ENCODE results near the gene GLI3. TPM values are rescaled to one million over a fixed set of nuclear protein-coding genes. Genes with fewer than 3 reads are reported as not detected.
A peak's percentile ranks its signal among the peaks of the same experiment; 100 is the strongest.

The GLI3 gene
- total and polyA plus RNA-seq, 2 of the 4 experiments (the other 2 are of a cell fraction), result 1.3 to 3.9 TPM

DNA sequence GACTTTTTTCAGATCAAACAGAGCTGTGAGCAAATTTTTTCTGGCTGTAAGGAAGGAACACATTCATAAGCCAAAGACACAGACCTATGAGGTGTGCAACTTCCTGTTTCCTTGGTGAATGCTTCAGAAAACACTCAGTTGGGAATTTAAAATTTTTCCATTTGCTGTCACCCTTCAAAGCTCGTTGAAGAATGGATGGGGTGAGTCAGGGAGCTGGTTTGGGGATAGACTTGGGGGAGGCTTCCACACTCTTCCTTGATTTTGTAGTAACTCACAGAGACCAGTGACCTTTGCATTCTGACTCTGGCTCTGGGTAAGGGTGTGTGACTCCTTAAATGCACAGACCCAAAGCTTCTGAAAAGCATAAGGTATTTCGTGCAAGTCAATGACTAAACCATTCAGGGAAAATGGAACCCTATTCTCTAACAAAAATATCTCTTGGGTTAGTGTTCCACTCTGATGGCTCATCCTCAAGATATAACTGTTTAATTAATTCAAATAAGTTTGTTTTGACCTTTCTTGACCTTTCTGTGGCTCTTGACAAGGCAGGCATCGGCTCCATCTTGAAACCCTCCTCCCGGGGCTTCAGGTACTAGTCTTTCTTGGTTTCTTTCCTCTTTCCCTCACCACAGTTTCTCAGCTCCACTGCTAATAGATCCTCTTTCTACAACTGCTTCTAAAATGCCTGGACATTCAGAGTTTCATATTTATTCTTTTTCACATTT, 306.3 kb downstream of the GLI3 start:
- no peak overlapping the region for H2AK9ac ChIP-seq (replicated peaks; ENCODE audit: low read depth, low read length, poor library complexity)
- no peaks in the 10 kb centered on the region for H3K9me3 ChIP-seq (ENCODE audit: control insufficient read depth, insufficient read depth, low read length)
- H2BK15ac ChIP-seq (ENCODE audit: low read depth, low read length), result peak overlapping the region; percentile 1; the same call in 1 of the 3 replicates
- peak overlapping the region; percentile 60 for H2AFZ ChIP-seq (replicated peaks; ENCODE audit: low read length, poor library complexity)
- H3K18ac ChIP-seq (ENCODE audit: low read depth, low read length), result peak overlapping the region; percentile 64; the same call in 1 of the 2 replicates
- H3K56ac ChIP-seq (ENCODE audit: extremely low read depth, insufficient read depth, low read length), result 0 out of 2 replicates have a peak overlapping the region, but pooled peaks have one; percentile 33
- intact Hi-C loops (cut with micrococcal nuclease) (no loop called here), dilution Hi-C loops (cut with HindIII; ENCODE audit: low sequenced_read_pairs, unreplicated experiment) (no loop called here), in situ Hi-C loops (cut with MboI; ENCODE audit: low sequenced_read_pairs) (no loop called here)
- H2BK20ac ChIP-seq (ENCODE audit: low read depth, low read length), result peak overlapping the region; percentile 71
- peak overlapping the region; percentile 24; the same call in 1 of the 2 replicates for H3K4me2 ChIP-seq (ENCODE audit: low read depth, low read length)
- no peaks in the 10 kb centered on the region for H3K79me1 ChIP-seq (ENCODE audit: low read depth in 1 of 2, low read length in 2 of 2)
- H3K4me1 ChIP-seq (ENCODE audit: control insufficient read depth, insufficient read depth, low read length), result peaks cover 13% of the 10 kb centered on the region
- H4K5ac ChIP-seq (ENCODE audit: low read depth, low read length), result peak overlapping the region; percentile 64; the same call in 1 of the 2 replicates
- 100% methylated on average over 1 of the region's 4 CpGs; no CpG with 5 or more reads in 1 of the 2 experiments for WGBS, 2 experiments (ENCODE audit: extremely low coverage in 2 of 2, insufficient read length in 1 of 2)
- peak overlapping the region; percentile 65; the same call in 1 of the 2 replicates for H3K4ac ChIP-seq (ENCODE audit: low read depth, low read length)
- DNase-seq, result peak; percentile 61
- peak overlapping the region; percentile 13; the same call in 1 of the 2 replicates for H4K91ac ChIP-seq (ENCODE audit: insufficient read depth, low read depth, low read length)
- H2BK120ac ChIP-seq (ENCODE audit: low read depth, low read length), result peak overlapping the region; percentile 53
- peak overlapping the region; percentile 17; the same call in 1 of the 2 replicates for H3K27ac ChIP-seq (ENCODE audit: insufficient read depth, low read length)
- no TSS peak for BruUV-seq (replicated peaks)
- CTCF ChIA-PET, result interaction anchor here (2.0 kb wide), 1 partner anchor 10 kb away, joined by 8 read pairs; no protein-coding TSS in a partner anchor
- no peak overlapping the region for H2AK5ac ChIP-seq (ENCODE audit: low read depth, low read length)
- H3K36me3 ChIP-seq (ENCODE audit: control insufficient read depth, insufficient read depth, low read length), result no peaks in the 10 kb centered on the region
- H4K20me1 ChIP-seq (ENCODE audit: insufficient read depth, low read length), result no peaks in the 10 kb centered on the region
- H2BK5ac ChIP-seq (ENCODE audit: low read depth, low read length, poor library complexity, severe bottlenecking), result peak overlapping the region; percentile 32
- POLR2A ChIA-PET (ENCODE audit: unreplicated experiment), result no interaction called here
- H4K8ac ChIP-seq (ENCODE audit: low read depth in 2 of 2, low read length in 2 of 2), result peak overlapping the region in 1 of 2 experiments; percentile 76; a peak in 2 of 4 replicates
- H3K14ac ChIP-seq (replicated peaks; ENCODE audit: low read depth, low read length), result peak overlapping the region; percentile 61
- no peaks in the 10 kb centered on the region; the same call in 1 of the 2 replicates for H3K9me1 ChIP-seq (ENCODE audit: insufficient read depth, low read length)
- H3K23ac ChIP-seq (ENCODE audit: low read depth, low read length), result peak overlapping the region; percentile 48; the same call in 1 of the 2 replicates
- no peak for ATAC-seq (ENCODE audit: low read depth)
- no peaks in the 10 kb centered on the region for H3K27me3 ChIP-seq (ENCODE audit: control insufficient read depth, insufficient read depth, low read length)
- no peak overlapping the region for H3K9ac ChIP-seq (ENCODE audit: low read depth, low read length)
- no peak overlapping the region for H3K4me3 ChIP-seq (ENCODE audit: insufficient read depth, low read depth, low read length)
- TF ChIP-seq, protein P1, sequence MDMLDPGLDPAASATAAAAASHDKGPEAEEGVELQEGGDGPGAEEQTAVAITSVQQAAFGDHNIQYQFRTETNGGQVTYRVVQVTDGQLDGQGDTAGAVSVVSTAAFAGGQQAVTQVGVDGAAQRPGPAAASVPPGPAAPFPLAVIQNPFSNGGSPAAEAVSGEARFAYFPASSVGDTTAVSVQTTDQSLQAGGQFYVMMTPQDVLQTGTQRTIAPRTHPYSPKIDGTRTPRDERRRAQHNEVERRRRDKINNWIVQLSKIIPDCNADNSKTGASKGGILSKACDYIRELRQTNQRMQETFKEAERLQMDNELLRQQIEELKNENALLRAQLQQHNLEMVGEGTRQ (IDR thresholded peaks at IDR 0.05; ENCODE audit: low read depth, low read length), result no peak
- TF ChIP-seq RAD21 (IDR thresholded peaks at IDR 0.05; ENCODE audit: low read length) (no peak), BHLHE40 (IDR thresholded peaks at IDR 0.05; ENCODE audit: low read depth, low read length) (no peak), CHD1 (IDR thresholded peaks at IDR 0.05; ENCODE audit: low read depth, low read length) (no peak), POLR2A (IDR thresholded peaks at IDR 0.05; ENCODE audit: low read depth, low read length) (no peak), MAFK (IDR thresholded peaks at IDR 0.05; ENCODE audit: low read depth, low read length) (no peak), MXI1 (IDR thresholded peaks at IDR 0.05; ENCODE audit: borderline replicate concordance, low read depth, low read length) (no peak), MAZ (IDR thresholded peaks at IDR 0.05; ENCODE audit: borderline replicate concordance, low read depth, low read length) (no peak), CEBPB (IDR thresholded peaks at IDR 0.05; ENCODE audit: low read depth, low read length) (no peak), SMC3 (IDR thresholded peaks at IDR 0.05; ENCODE audit: low read depth, low read length) (no peak), NFE2L2 (IDR thresholded peaks at IDR 0.05; ENCODE audit: low read depth, low read length) (no peak), RFX5 (IDR thresholded peaks at IDR 0.05; ENCODE audit: low read depth, low read length) (no peak), RCOR1 (IDR thresholded peaks at IDR 0.05; ENCODE audit: insufficient replicate concordance, low read length) (no peak)
- TF ChIP-seq, protein P2, sequence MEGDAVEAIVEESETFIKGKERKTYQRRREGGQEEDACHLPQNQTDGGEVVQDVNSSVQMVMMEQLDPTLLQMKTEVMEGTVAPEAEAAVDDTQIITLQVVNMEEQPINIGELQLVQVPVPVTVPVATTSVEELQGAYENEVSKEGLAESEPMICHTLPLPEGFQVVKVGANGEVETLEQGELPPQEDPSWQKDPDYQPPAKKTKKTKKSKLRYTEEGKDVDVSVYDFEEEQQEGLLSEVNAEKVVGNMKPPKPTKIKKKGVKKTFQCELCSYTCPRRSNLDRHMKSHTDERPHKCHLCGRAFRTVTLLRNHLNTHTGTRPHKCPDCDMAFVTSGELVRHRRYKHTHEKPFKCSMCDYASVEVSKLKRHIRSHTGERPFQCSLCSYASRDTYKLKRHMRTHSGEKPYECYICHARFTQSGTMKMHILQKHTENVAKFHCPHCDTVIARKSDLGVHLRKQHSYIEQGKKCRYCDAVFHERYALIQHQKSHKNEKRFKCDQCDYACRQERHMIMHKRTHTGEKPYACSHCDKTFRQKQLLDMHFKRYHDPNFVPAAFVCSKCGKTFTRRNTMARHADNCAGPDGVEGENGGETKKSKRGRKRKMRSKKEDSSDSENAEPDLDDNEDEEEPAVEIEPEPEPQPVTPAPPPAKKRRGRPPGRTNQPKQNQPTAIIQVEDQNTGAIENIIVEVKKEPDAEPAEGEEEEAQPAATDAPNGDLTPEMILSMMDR (conservative IDR thresholded peaks at IDR 0.05; ENCODE audit: low read depth, low read length), result no peak

Data from IMR-90 (cell line).